Heart left ventricle (tissue), 13 donors: ENCODE data around the gene SLC35G3.

Experiments
- POLR2A ChIP-seq, 2 donors: fragments of 450-650 bp; IDR thresholded peaks; one replicate each; pipeline ENCODE4 v1.6.1; 2017; ENCODE audit warnings: antibody characterized with exemption in 2 of 2, mild to moderate bottlenecking in 2 of 2, moderate library complexity in 2 of 2
- TF ChIP-seq, protein P1 (sequence below), 12 donors: fragments of 200-600 bp; sonication (generic) in 4 of 12; IDR thresholded peaks; one replicate each; pipeline versions ENCODE4 v1.5.0 to v1.8.0; 2018 to 2022; ENCODE audit warnings: antibody characterized with exemption in 12 of 12, mild to moderate bottlenecking in 5 of 12
- donor health status: ischemic (EF 13 %, LVEDD 7.1; RV severe dilation, severe dysfunction).
- donor health status: DM: no; HTN: yes; CAD: no.
- donor health status: DM: no; HTN: no; CAD: no.
- donor health status: ischemic (EF 25% LVEDD 6.9; RV normal size, moderate dysfunction).
- donor health status: ischemic (EF 25% LVEDD 5.7; RV mildly dilated, moderate dysfunction).
- donor health status: ischemic (EF 35%, LVEDD 5.7; RV mildly dilated, moderate dysfunction).
- donor health status: nonischemic (EF 11% LVEDD 7.7; RV severe dilation, severe dysfunction).
- donor health status: DM: yes; HTN: yes; CAD: no.
- donor health status: PGD.
- donor health status: ischemic (EF 29% LVEDD 5.4; RV normal size, mild dysfunction).
- donor health status: nonischemic (EF 23%, LVEDD 6.1; RV moderate dilation, normal function).

- TF ChIP-seq, protein P1, sequence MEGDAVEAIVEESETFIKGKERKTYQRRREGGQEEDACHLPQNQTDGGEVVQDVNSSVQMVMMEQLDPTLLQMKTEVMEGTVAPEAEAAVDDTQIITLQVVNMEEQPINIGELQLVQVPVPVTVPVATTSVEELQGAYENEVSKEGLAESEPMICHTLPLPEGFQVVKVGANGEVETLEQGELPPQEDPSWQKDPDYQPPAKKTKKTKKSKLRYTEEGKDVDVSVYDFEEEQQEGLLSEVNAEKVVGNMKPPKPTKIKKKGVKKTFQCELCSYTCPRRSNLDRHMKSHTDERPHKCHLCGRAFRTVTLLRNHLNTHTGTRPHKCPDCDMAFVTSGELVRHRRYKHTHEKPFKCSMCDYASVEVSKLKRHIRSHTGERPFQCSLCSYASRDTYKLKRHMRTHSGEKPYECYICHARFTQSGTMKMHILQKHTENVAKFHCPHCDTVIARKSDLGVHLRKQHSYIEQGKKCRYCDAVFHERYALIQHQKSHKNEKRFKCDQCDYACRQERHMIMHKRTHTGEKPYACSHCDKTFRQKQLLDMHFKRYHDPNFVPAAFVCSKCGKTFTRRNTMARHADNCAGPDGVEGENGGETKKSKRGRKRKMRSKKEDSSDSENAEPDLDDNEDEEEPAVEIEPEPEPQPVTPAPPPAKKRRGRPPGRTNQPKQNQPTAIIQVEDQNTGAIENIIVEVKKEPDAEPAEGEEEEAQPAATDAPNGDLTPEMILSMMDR (IDR thresholded peaks at IDR 0.05): no peak
- no peak for TF ChIP-seq POLR2A (IDR thresholded peaks at IDR 0.05)
These were observed 27.1 kb downstream of the SLC35G3 start for GRCh38 chr17:35167046-35167445.
